ENCODE measurements around the gene GRIN3A. TPM values are rescaled to one million over a fixed set of nuclear protein-coding genes. Genes with fewer than 3 reads are reported as not detected.

Gene GRIN3A
- total RNA-seq, 6 donors from 2014 or later: 0.06 to 0.10 (median 0.07) TPM; not detected in 3

GRCh38 chr9:101635473-101635872 is 103.0 kb downstream of the GRIN3A start:
- Histone ChIP-seq H3K27me3 (no peaks in the 10 kb centered on the region), H3K36me3 (no peaks in the 10 kb centered on the region), H3K4me1 (no peaks in the 10 kb centered on the region), H3K27ac (no peak overlapping the region), H3K4me3 (no peak overlapping the region), H3K9me3 (no peaks in the 10 kb centered on the region)
- ATAC-seq (ENCODE audit: low FRiP score in 2 of 2) (no peak), DNase-seq (no peak)
- 74 to 92% methylated on average over 1 of the region's 1 CpG for WGBS, 2 donors
- no peak for TF ChIP-seq POLR2AphosphoS5 (IDR thresholded peaks at IDR 0.05)

DNA sequence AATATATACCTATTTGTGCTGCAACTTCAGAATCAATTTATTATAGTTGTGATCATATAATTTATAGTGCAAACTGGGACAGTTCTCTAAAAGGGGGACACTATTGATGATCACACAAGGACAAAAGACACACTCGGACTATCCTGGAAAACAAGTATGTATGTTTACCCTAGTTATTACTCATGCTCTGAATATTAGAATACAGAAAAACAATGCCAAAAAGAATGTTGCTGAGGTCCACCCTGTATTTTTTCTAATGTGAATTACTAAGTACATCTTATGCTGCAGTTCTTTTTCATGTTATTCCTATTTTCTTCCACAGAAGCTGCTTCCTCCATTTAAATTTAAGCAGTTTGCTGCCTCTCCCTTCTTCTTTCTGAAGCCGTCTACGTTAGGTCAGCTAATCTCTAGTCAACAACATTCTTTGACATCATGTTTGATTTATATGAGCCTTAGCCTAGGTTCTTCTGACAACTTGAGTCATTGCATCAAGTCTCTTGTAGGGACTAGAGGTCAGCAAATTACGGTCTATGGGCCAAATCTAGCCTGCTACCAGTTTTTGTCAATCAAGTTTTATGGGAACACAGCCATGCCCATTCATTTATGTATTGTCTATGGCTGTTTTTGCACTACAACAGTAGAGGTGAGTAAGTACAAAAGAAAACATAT is 103.6 kb downstream of the GRIN3A start:
- TF ChIP-seq, protein P1, sequence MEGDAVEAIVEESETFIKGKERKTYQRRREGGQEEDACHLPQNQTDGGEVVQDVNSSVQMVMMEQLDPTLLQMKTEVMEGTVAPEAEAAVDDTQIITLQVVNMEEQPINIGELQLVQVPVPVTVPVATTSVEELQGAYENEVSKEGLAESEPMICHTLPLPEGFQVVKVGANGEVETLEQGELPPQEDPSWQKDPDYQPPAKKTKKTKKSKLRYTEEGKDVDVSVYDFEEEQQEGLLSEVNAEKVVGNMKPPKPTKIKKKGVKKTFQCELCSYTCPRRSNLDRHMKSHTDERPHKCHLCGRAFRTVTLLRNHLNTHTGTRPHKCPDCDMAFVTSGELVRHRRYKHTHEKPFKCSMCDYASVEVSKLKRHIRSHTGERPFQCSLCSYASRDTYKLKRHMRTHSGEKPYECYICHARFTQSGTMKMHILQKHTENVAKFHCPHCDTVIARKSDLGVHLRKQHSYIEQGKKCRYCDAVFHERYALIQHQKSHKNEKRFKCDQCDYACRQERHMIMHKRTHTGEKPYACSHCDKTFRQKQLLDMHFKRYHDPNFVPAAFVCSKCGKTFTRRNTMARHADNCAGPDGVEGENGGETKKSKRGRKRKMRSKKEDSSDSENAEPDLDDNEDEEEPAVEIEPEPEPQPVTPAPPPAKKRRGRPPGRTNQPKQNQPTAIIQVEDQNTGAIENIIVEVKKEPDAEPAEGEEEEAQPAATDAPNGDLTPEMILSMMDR (IDR thresholded peaks at IDR 0.05): no peak
- TF ChIP-seq POLR2A (IDR thresholded peaks at IDR 0.05) (no peak), EP300 (IDR thresholded peaks at IDR 0.05) (no peak), POLR2AphosphoS5 (IDR thresholded peaks at IDR 0.05) (no peak)
- H3K36me3 ChIP-seq: no peaks in the 10 kb centered on the region
- no peak overlapping the region for H3K4me3 ChIP-seq
- H3K27me3 ChIP-seq: no peaks in the 10 kb centered on the region
- ATAC-seq (ENCODE audit: low FRiP score in 2 of 2) (no peak), DNase-seq (no peak)
- H3K9me3 ChIP-seq: no peaks in the 10 kb centered on the region
- no peak overlapping the region for H3K27ac ChIP-seq
- 72 to 86% methylated on average over 4 of the region's 4 CpGs for WGBS, 2 donors
- no peaks in the 10 kb centered on the region for H3K4me1 ChIP-seq

DNA sequence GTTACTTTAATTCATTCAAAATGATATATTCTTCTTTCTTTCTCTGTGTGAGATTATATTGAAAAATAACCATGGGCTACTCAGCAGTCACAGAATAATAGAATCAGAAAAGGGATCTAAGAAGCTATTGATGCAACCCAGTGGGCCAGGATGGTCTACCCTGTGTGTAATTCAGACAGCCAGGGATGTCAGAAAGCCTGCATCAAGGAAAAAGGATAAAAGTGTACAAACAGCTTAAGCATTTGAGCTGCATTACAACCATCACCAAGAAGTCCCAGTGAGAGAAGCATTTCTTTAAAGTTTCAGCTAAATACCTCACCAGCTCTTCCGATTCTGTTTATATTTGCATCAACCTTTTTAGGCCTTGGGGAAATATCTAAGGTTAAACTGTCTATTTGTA is 105.8 kb downstream of the GRIN3A start:
- Histone ChIP-seq H3K36me3 (no peaks in the 10 kb centered on the region), H3K27me3 (no peaks in the 10 kb centered on the region), H3K4me3 (no peak overlapping the region), H3K9me3 (no peaks in the 10 kb centered on the region), H3K4me1 (no peaks in the 10 kb centered on the region), H3K27ac (no peak overlapping the region)
- DNase-seq: no peak
- TF ChIP-seq POLR2AphosphoS5 (IDR thresholded peaks at IDR 0.05) (no peak), EP300 (IDR thresholded peaks at IDR 0.05) (no peak), POLR2A (IDR thresholded peaks at IDR 0.05) (no peak)
- TF ChIP-seq, protein P1 (IDR thresholded peaks at IDR 0.05): no peak
- ATAC-seq (ENCODE audit: low FRiP score in 2 of 2): no peak
- WGBS, 2 donors: 82 to 88% methylated on average over 1 of the region's 1 CpG

GRCh38 chr9:101631892-101632291 is 106.6 kb downstream of the GRIN3A start:
- Histone ChIP-seq H3K36me3 (no peaks in the 10 kb centered on the region), H3K4me3 (no peak overlapping the region), H3K27ac (no peak overlapping the region), H3K27me3 (no peaks in the 10 kb centered on the region), H3K9me3 (no peaks in the 10 kb centered on the region), H3K4me1 (no peaks in the 10 kb centered on the region)
- DNase-seq (no peak), ATAC-seq (ENCODE audit: low FRiP score in 2 of 2) (no peak)
- TF ChIP-seq, protein P1 (IDR thresholded peaks at IDR 0.05): no peak
- TF ChIP-seq EP300 (IDR thresholded peaks at IDR 0.05) (no peak), POLR2AphosphoS5 (IDR thresholded peaks at IDR 0.05) (no peak), POLR2A (IDR thresholded peaks at IDR 0.05) (no peak)
- WGBS, 2 donors: 37 to 49% methylated on average over 2 of the region's 2 CpGs

- Histone ChIP-seq H3K9me3 (no peaks in the 10 kb centered on the region), H3K27me3 (no peaks in the 10 kb centered on the region), H3K27ac (no peak overlapping the region), H3K36me3 (no peaks in the 10 kb centered on the region), H3K4me1 (no peaks in the 10 kb centered on the region), H3K4me3 (no peak overlapping the region)
- DNase-seq (no peak), ATAC-seq (ENCODE audit: low FRiP score in 2 of 2) (no peak)
- WGBS, 2 donors: 72 to 74% methylated on average over 5 of the region's 5 CpGs
- TF ChIP-seq EP300 (IDR thresholded peaks at IDR 0.05): no peak
- no peak for TF ChIP-seq POLR2A (IDR thresholded peaks at IDR 0.05)
- TF ChIP-seq, protein P1 (IDR thresholded peaks at IDR 0.05): no peak
- TF ChIP-seq POLR2AphosphoS5 (IDR thresholded peaks at IDR 0.05): no peak
Measured at GRCh38 chr9:101629636-101630035, 108.8 kb downstream of the GRIN3A start.
